CD4-positive, alpha-beta T cell (primary cell): ENCODE measurements around the gene DNAH11. TPM values are rescaled to one million over a fixed set of nuclear protein-coding genes. Genes with fewer than 3 reads are reported as not detected.

Experiments
- ATAC-seq: fragments of 200-7000 bp; cut with Tn5 transposase; one replicate; pipeline ENCODE4 v1.10.0; 2022; ENCODE audit warnings: mild to moderate bottlenecking; ENCODE audit not compliant: poor library complexity
- CTCF ChIA-PET: fragments of 350-600 bp; sonication (Branson Sonifier 250); formaldehyde crosslinking; loops from one replicate; lab custom pipeline; 2021; ENCODE audit warnings: antibody characterized with exemption, inconsistent platforms; lab: Charles Lee
- POLR2A ChIA-PET: fragments of 350-600 bp; sonication (Branson Sonifier 250); formaldehyde crosslinking; loops from one replicate; lab custom pipeline; 2021; ENCODE audit warnings: antibody characterized with exemption, inconsistent platforms; lab: Charles Lee
- DNase-seq, 14 experiments: peaks; one replicate each; pipeline ENCODE4 v3.0.0-alpha.2; 2013 to 2020; ENCODE audit warnings: mixed read lengths in 2 of 14
- H3K27ac ChIP-seq, 2 donors: one replicate each; pipeline versions ENCODE4 v1.5.1 to v1.7.0; 2013; ENCODE audit warnings: low read length in 2 of 2, low read depth in 1 of 2, mild to moderate bottlenecking in 1 of 2
- H3K27me3 ChIP-seq, 2 experiments: 1 replicate in 1 of 2; 2 replicates in 1 of 2; pipeline versions ENCODE4 v1.6.1 to v1.7.0; 2013; ENCODE audit warnings: low read length in 2 of 2, control low read depth in 1 of 2, mild to moderate bottlenecking in 1 of 2, moderate library complexity in 1 of 2; ENCODE audit not compliant: insufficient read depth in 2 of 2, control insufficient read depth in 1 of 2
- H3K36me3 ChIP-seq: one replicate; pipeline ENCODE4 v1.6.1; 2013; ENCODE audit warnings: low read length, control low read depth; ENCODE audit not compliant: insufficient read depth
- H3K4me1 ChIP-seq: one replicate; pipeline ENCODE4 v1.6.1; 2013; ENCODE audit warnings: low read length, control low read depth; ENCODE audit not compliant: insufficient read depth
- H3K4me3 ChIP-seq: one replicate; pipeline ENCODE4 v1.5.1; 2013; ENCODE audit warnings: mild to moderate bottlenecking, low read length, moderate library complexity
- H3K9me3 ChIP-seq, 2 experiments: 1 replicate in 1 of 2; 2 replicates in 1 of 2; pipeline versions ENCODE4 v1.6.1 to v1.7.0; 2013; ENCODE audit warnings: low read length in 2 of 2, mild to moderate bottlenecking in 2 of 2, control low read depth in 1 of 2, moderate library complexity in 1 of 2; ENCODE audit not compliant: control insufficient read depth in 1 of 2, insufficient read depth in 1 of 2
- H3K27ac Mint-ChIP-seq: one replicate; pipeline ENCODE4 v1.8.0; 2020; ENCODE audit warnings: mixed read lengths
- H3K27me3 Mint-ChIP-seq: one replicate; pipeline ENCODE4 v1.8.0; 2021; ENCODE audit warnings: mixed read lengths
- H3K36me3 Mint-ChIP-seq: one replicate; pipeline ENCODE4 v1.8.0; 2021; ENCODE audit warnings: low read depth, mixed read lengths
- H3K4me1 Mint-ChIP-seq: one replicate; pipeline ENCODE4 v1.8.0; 2021; ENCODE audit warnings: low read depth, mixed read lengths
- H3K4me3 Mint-ChIP-seq: one replicate; pipeline ENCODE4 v1.8.0; 2020; ENCODE audit warnings: mild to moderate bottlenecking, mixed read lengths
- H3K9me3 Mint-ChIP-seq: one replicate; pipeline ENCODE4 v1.8.0; 2020; ENCODE audit warnings: mixed read lengths
- intact Hi-C, 2 experiments: fragments of 100-400 bp; cut with DNase I in 1 of 2; cut with micrococcal nuclease in 1 of 2; formaldehyde crosslinking; loops; one replicate each; pipeline versions ENCODE4 v1.15.1 to v1.9.0; 2023 to 2025; cut with DNase I, micrococcal nuclease
- total RNA-seq, 174 experiments: library from RNA in 2 of 174; stranded (reverse) in 2 of 174; gene quantifications; one replicate each; pipeline ENCODE4 v1.2.3 and lab custom pipeline; 2021 to 2026
- TF ChIP-seq, protein P1 (sequence below): fragments of 200-600 bp; IDR thresholded peaks from one replicate; pipeline ENCODE4 v1.8.0; 2022; ENCODE audit warnings: antibody characterized with exemption, mild to moderate bottlenecking

The DNAH11 gene
- total RNA-seq, 2 experiments from 2014 or later, result 0.11 TPM; not detected in 1

DNA sequence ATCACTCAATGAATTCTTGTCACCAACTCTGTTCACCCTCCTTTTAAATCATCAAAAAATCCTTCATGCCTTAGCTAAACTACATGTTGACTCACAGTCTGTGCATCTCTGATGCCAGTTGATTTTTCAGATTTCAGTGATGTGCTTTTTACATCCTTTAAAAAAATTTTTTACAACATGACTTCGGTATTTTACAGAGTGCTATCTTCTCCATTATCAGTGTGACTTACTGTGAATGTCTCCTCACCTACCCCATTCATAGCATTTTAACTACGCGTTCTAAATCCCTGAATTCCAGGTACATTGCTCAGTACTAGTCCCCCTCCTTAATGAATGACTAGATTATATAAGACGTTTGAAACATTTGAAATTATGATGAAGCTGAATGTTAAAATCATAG lies 98.7 kb downstream of the DNAH11 start:
- Mint-ChIP-seq H3K4me3 (no peak overlapping the region), H3K4me1 (no peaks in the 10 kb centered on the region), H3K9me3 (no peaks in the 10 kb centered on the region), H3K27ac (no peak overlapping the region), H3K36me3 (no peaks in the 10 kb centered on the region), H3K27me3 (peaks cover 3% of the 10 kb centered on the region)
- Histone ChIP-seq H3K27me3 (peaks cover 0 to 3% of the 10 kb centered on the region in 2 experiments), H3K27ac (no peak overlapping the region), H3K36me3 (no peaks in the 10 kb centered on the region), H3K4me3 (no peak overlapping the region), H3K9me3 (no peaks in the 10 kb centered on the region), H3K4me1 (no peaks in the 10 kb centered on the region)
- ATAC-seq, result no peak
- intact Hi-C loops, result no loop called here
- TF ChIP-seq, protein P1, sequence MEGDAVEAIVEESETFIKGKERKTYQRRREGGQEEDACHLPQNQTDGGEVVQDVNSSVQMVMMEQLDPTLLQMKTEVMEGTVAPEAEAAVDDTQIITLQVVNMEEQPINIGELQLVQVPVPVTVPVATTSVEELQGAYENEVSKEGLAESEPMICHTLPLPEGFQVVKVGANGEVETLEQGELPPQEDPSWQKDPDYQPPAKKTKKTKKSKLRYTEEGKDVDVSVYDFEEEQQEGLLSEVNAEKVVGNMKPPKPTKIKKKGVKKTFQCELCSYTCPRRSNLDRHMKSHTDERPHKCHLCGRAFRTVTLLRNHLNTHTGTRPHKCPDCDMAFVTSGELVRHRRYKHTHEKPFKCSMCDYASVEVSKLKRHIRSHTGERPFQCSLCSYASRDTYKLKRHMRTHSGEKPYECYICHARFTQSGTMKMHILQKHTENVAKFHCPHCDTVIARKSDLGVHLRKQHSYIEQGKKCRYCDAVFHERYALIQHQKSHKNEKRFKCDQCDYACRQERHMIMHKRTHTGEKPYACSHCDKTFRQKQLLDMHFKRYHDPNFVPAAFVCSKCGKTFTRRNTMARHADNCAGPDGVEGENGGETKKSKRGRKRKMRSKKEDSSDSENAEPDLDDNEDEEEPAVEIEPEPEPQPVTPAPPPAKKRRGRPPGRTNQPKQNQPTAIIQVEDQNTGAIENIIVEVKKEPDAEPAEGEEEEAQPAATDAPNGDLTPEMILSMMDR, result no peak
- DNase-seq, result no peak
- POLR2A ChIA-PET, result interaction anchor here (0.6 kb wide), 1 partner anchor 49 kb away, joined by 3 read pairs; no protein-coding TSS in a partner anchor
- CTCF ChIA-PET, result no interaction called here

DNA sequence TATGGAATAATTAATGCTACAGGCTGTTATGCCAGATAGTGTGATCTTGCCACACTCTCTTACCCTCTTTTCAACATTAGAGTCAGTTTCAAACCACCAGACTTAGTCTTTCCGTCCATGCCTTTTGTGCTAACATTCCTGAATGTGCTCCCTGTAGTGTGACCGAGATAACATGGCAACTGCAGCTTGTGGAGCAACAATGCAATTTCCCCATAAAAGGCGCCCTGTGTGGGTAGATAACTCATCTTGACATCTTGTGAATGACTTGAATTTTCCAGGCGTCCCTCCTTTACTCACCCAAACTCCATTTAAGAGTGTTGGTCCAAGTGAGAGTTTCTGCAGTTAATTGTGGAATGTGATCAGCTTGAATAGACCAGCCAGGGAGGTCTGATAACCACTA lies 99.6 kb downstream of the DNAH11 start:
- H3K27me3 Mint-ChIP-seq, result peaks cover 3% of the 10 kb centered on the region

DNA sequence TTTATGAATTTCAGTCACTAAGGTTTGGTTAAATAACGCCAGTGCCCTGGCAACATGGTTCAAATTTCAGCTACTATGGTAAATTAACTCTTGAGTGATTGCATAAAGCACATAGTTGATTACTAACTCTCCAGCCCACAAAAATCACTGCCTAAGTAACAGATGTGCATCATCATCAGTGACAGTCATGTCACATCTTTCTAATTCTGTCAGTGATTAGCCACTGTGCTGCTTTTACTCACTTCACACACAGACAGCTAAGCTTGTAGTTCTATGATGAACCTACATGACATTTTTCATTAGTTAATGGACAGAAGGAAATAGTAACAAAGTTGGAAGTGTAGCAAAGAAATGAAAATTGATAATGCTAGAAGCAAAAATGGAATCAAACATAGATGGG lies 108.9 kb downstream of the DNAH11 start:
- ChIA-PET POLR2A (no interaction called here), CTCF (no interaction called here)
- no peaks in the 10 kb centered on the region for H3K9me3 Mint-ChIP-seq
- no peaks in the 10 kb centered on the region for H3K9me3 ChIP-seq
- no peaks in the 10 kb centered on the region for H3K27me3 Mint-ChIP-seq
- H3K27me3 ChIP-seq, result no peaks in the 10 kb centered on the region
- ATAC-seq (no peak), DNase-seq (no peak)
- H3K27ac ChIP-seq, result no peak overlapping the region
- intact Hi-C loops, result no loop called here
- H3K4me1 Mint-ChIP-seq, result no peaks in the 10 kb centered on the region
- no peak overlapping the region for H3K4me3 Mint-ChIP-seq
- no peaks in the 10 kb centered on the region for H3K36me3 ChIP-seq
- H3K36me3 Mint-ChIP-seq, result no peaks in the 10 kb centered on the region
- no peaks in the 10 kb centered on the region for H3K4me1 ChIP-seq
- TF ChIP-seq, protein P1, result no peak
- H3K27ac Mint-ChIP-seq, result no peak overlapping the region
- no peak overlapping the region for H3K4me3 ChIP-seq

More for the DNA sequence above, 99.6 kb downstream of the DNAH11 start:
- DNase-seq (no peak), ATAC-seq (no peak)
- H3K27me3 ChIP-seq, result peaks cover 0 to 3% of the 10 kb centered on the region in 2 experiments
- intact Hi-C loops, result no loop called here
- no peaks in the 10 kb centered on the region for H3K9me3 ChIP-seq
- Mint-ChIP-seq H3K4me3 (no peak overlapping the region), H3K27ac (no peak overlapping the region), H3K9me3 (no peaks in the 10 kb centered on the region), H3K36me3 (no peaks in the 10 kb centered on the region), H3K4me1 (no peaks in the 10 kb centered on the region)
- H3K4me3 ChIP-seq, result no peak overlapping the region
- no peaks in the 10 kb centered on the region for H3K4me1 ChIP-seq
- H3K27ac ChIP-seq, result no peak overlapping the region
- TF ChIP-seq, protein P1, result no peak
- CTCF ChIA-PET, result no interaction called here
- no peaks in the 10 kb centered on the region for H3K36me3 ChIP-seq
- POLR2A ChIA-PET, result no interaction called here
